ENCODE results near the gene C1QTNF6.
"Not testable (repeated sequence)": the region's sequence is repeated elsewhere in the genome, so short reads cannot be mapped to it uniquely, and the experiment has no call there.

Gene C1QTNF6

GRCh38 chr22:37206118-37206840, 18.2 kb upstream of the C1QTNF6 start:
- DNase-seq (ENCODE audit: low read depth) = no peak
- TF ChIP-seq CTCF (conservative IDR thresholded peaks at IDR 0.05; ENCODE audit: control insufficient read depth, insufficient read depth, low read depth, low read length) = no peak
- H3K4me3 ChIP-seq (ENCODE audit: control insufficient read depth, low read depth, low read length) = no peak overlapping the region

GRCh38 chr22:37205046-37205445, 17.0 kb upstream of the C1QTNF6 start:
- H3K4me3 ChIP-seq (ENCODE audit: control insufficient read depth, low read depth, low read length) = no peak overlapping the region
- DNase-seq (ENCODE audit: low read depth) = no peak
- TF ChIP-seq CTCF (conservative IDR thresholded peaks at IDR 0.05; ENCODE audit: control insufficient read depth, insufficient read depth, low read depth, low read length) = no peak

GRCh38 chr22:37204045-37204655, 16.1 kb upstream of the C1QTNF6 start:
- TF ChIP-seq CTCF (conservative IDR thresholded peaks at IDR 0.05; ENCODE audit: control insufficient read depth, insufficient read depth, low read depth, low read length) = no peak
- no peak for DNase-seq (ENCODE audit: low read depth)
- H3K4me3 ChIP-seq (ENCODE audit: control insufficient read depth, low read depth, low read length) = no peak overlapping the region

- H3K4me3 ChIP-seq (ENCODE audit: control insufficient read depth, low read depth, low read length) = no peak overlapping the region
- no peak for TF ChIP-seq CTCF (conservative IDR thresholded peaks at IDR 0.05; ENCODE audit: control insufficient read depth, insufficient read depth, low read depth, low read length)
- DNase-seq (ENCODE audit: low read depth) = no peak
Observed at GRCh38 chr22:37203354-37204044, 15.5 kb upstream of the C1QTNF6 start.

GRCh38 chr22:37202716-37203115, 14.7 kb upstream of the C1QTNF6 start:
- no peak for TF ChIP-seq CTCF (conservative IDR thresholded peaks at IDR 0.05; ENCODE audit: control insufficient read depth, insufficient read depth, low read depth, low read length)
- no peak for DNase-seq (ENCODE audit: low read depth)
- H3K4me3 ChIP-seq (ENCODE audit: control insufficient read depth, low read depth, low read length) = no peak overlapping the region

- DNase-seq (ENCODE audit: low read depth) = no peak
- no peak overlapping the region for H3K4me3 ChIP-seq (ENCODE audit: control insufficient read depth, low read depth, low read length)
- no peak for TF ChIP-seq CTCF (conservative IDR thresholded peaks at IDR 0.05; ENCODE audit: control insufficient read depth, insufficient read depth, low read depth, low read length)
Observed at GRCh38 chr22:37202001-37202555, 14.0 kb upstream of the C1QTNF6 start.

- not testable (repeated sequence) for DNase-seq (ENCODE audit: low read depth)
Observed at GRCh38 chr22:37201443-37201820, 13.4 kb upstream of the C1QTNF6 start.

More at GRCh38 chr22:37201443-37201820, 13.4 kb upstream of the C1QTNF6 start:
- not testable (repeated sequence) for H3K4me3 ChIP-seq (ENCODE audit: control insufficient read depth, low read depth, low read length)
